Endometrial microvascular endothelial cells (primary cell): Measurements from ENCODE around the gene ZNF813. TPM values are rescaled to one million over a fixed set of nuclear protein-coding genes. Genes with fewer than 3 reads are reported as not detected.
"Not testable (repeated sequence)": the region's sequence is repeated elsewhere in the genome, so short reads cannot be mapped to it uniquely, and the experiment has no call there.

Experiments used
- in situ Hi-C: cut with HindIII; loops from 2 replicates; pipeline ENCODE4 v1.10.0; 2017; ENCODE audit warnings: low sequenced_read_pairs, low pct_unique_long_range_greater_than_20kb; ENCODE audit errors: inconsistent ontology term
- total RNA-seq: library from RNA; depleted of rRNA; stranded (reverse); fragments of >200 nt; gene quantifications from one replicate; pipeline ENCODE4 v1.2.3, GENCODE V29; 2015; ENCODE audit errors: inconsistent ontology term

Gene ZNF813
- total RNA-seq, 1 donor from 2014 or later = 1.5 TPM

- in situ Hi-C loops = not testable (repeated sequence)
Measured at GRCh38 chr19:53474832-53475231, 7.3 kb downstream of the ZNF813 start.

DNA sequence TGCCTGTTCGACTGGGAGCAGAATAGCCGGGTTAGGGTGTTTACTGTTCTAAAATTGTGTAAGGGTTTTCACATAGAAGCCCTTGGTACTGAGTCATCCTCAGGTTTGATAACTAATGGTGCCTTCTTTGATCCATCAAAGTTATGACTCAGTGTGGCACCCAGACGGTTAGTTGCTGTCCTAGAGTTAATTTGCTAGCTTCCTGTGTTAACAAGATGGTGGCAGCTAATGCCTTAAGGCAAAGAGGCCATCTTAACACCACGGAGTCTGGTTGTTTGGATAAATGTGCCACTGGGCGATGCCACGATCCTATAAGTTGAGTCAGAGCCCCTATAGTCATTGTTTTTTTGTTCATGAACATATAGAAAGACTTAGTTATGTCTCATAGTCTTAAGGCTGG is 7.9 kb downstream of the ZNF813 start:
- in situ Hi-C loops = not testable (repeated sequence)

- in situ Hi-C loops = not testable (repeated sequence)
Measured at GRCh38 chr19:53483751-53484150, 16.2 kb downstream of the ZNF813 start.

- in situ Hi-C loops = no loop called here
Measured at GRCh38 chr19:53485046-53486004, 17.8 kb downstream of the ZNF813 start.

DNA sequence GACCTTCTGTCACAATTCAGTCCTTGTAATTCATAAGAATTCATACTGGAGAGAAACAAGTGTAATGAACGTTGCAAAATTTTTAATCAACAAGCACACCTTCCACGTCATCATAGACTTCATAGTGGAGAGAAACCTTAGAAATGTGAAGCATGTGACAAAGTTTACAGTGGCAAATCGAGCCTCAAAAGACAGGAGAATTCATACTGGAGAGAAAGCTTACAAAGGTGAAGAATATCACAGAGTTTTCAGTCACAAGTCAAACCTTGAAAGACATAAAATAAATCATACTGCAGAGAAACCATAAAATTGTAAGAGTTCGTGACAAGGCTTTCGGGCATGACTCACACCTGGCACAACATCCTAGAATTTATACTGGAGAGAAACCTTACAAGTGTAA is 24.6 kb downstream of the ZNF813 start:
- in situ Hi-C loops = no loop called here

DNA sequence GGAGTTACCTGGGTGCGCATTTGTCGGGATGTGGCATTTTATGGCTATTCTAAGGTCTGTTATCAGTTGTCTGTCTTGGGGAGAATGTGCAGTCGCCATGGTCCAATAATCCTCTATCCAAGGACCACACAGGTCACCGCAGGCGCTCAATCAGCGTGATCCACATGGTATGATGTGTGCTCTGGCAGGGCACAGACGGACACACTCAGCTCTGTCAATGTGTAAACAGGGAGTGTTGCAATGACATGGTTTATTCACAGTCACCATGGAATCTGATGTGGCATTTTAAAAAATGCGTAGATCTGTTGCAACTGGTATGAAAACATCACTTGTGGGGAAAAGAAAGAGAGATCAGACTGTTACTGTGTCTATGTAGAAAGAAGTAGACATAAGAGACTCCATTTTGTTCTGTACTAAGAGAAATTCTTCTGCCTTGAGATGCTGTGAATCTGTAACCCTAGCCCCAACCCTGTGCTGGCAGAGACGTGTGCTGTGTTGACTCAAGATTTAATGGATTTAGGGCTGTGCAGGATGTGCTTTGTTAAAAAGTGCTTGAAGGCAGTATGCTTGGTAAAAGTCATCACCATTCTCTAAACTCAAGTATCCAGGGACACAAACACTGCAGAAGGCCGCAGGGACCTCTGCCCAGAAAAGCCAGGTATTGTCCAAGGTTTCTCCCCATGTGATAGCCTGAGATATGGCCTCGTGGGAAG is 29.9 kb downstream of the ZNF813 start:
- in situ Hi-C loops = not testable (repeated sequence)

GRCh38 chr19:53498024-53498395 is 30.5 kb downstream of the ZNF813 start:
- in situ Hi-C loops = not testable (repeated sequence)

GRCh38 chr19:53503151-53503550 is 35.6 kb downstream of the ZNF813 start:
- in situ Hi-C loops = not testable (repeated sequence)

DNA sequence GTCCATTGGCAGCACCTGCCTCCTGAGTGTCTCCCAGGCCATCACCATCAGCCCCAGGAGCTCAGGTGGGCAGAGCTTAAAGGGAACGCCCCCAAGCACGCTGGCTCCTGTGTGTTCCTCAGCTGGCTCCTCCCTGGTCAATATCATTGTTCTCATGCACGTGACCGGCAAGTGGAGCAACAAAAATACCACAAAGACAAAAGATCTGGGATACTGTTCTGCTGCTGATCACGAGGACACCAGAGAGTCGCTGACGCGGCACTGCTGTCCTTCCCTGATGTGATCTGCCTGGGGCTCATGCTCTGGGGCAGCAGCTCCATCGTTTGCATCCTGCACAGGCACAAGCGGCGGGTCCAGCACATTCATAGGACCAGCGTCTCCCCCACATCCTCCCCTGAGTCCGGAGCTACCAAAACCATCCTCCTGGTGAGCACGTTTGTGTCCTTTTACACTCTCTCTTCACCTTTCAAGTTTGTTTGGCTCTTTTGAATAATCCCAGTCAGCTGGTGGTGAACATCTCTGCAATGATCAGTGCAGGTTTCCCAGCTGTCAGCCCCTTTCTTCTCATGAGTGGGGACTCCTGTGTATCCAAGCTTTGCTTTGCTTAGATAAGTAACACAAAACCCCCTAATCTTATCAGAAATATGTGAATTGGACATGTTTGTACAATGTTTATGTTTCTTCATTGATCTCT is 36.3 kb downstream of the ZNF813 start:
- in situ Hi-C loops = not testable (repeated sequence)

- in situ Hi-C loops = not testable (repeated sequence)
Measured at GRCh38 chr19:53504365-53504703, 36.8 kb downstream of the ZNF813 start.

DNA sequence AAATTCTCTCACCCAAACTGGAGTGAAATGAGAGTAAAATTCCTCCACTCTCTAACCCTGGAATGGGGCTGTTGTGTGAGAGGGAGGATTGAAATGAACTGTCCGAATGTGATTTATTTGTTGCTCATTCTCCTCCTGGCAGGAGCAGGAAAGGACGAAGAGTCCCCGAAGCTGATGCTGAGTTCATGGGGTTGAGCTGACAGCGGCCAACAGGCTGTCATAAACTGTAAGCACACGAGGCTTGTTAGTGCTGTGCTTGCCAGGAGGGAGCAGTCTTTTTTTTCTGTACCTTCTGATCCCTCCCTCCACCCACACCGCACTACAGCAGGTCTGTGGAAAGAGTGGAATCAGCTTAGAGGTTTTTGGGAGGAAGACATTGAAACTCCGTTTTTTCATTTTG is 37.4 kb downstream of the ZNF813 start:
- in situ Hi-C loops = no loop called here

DNA sequence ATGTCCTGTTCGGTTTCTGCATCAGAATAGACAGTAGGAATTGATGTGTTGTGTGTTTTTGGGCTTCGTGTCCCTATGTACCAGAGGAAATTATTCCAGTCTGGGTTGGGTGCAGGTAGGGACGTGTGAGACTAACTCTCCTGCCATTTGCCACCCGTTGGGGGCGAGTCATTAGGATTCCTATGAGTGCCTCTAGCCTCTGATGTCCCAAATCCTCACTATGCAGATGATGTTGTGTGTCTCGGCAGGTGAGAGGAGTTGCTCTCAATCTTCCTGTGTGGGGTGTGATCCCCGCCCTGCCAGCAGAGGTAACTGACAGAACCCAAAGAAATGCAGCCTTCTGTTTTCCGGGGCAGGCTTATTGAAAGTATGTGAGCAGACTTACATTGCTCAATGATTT is 39.2 kb downstream of the ZNF813 start:
- in situ Hi-C loops = no loop called here

DNA sequence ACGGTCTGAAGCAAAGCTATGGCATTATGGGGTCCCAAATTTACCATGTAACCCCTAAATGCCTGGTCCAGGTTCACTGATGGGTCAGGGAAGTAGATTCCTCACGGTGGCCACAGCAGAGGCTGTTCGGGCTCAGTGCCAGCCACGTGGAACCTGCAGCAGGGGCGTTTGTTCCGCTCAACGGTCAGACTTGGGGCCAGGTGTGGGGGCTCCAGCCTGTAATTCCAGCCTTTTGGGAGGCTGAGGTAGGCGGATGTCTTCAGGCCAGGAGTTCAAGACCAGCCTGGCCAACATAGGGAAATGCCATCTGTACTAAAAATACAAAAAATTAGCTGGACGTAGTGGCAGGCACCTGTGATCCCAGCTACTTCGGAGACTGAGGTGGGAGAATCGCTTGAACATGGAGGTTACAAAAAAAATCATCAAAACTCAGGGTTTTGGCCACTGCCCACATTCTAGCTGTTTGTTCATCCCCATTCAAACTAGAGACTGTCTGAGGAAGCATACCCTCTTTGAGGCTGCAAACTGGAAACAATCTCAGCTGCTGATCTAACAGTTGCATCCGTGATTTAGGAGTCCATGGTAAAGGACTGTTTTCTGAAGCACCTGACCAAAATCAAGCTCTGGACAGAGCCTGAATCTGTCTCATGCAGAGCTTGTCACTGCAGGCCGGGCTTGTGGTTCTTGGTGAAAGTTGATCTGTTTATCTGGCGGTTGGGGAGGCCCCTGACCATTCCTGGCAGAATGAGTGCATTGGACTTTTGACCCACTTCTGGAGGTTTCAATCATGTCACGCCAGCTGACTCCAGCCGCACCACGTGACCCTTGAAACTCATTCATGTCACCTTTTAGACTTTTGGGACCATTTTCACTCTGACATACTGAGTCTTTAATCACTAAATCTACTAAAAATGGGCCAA is 40.2 kb downstream of the ZNF813 start:
- in situ Hi-C loops = no loop called here

DNA sequence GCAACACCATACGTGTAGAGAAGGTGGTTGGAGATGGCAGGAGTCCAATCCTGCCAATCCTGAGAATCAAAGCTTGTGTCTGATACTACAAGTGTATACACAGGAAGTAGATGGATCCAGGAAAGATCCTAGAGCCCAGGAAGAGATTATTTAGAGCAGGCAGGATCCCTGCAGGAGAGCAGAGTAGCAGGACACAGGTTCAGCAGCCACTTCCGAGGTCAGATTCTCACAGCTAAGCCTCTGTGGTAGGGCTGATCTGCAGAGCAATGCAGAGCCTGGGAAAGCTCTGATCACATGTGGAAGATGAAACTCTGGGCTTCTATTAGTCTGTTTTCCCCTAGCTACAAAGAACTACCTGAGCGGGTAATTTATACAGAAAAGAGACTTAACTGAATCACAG is 41.9 kb downstream of the ZNF813 start:
- in situ Hi-C loops = no loop called here

DNA sequence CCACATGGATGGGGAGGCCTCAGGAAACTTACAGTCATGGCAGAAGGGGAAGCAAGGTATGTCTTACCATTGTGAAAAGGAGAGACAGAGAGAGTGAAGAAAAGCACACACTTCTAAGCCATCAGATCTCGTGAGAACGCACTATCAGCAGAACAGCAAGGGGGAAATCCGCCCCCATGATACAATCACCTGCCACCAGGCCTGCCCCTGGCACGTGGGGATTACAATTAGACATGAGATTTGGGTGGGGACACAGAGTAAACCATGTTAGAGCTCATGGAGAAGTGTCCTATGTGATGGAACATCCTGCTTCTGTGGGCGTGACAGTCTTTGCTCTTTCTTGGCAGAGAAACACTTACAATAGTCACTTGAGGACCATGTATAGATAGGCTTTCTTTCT is 42.3 kb downstream of the ZNF813 start:
- in situ Hi-C loops = no loop called here

DNA sequence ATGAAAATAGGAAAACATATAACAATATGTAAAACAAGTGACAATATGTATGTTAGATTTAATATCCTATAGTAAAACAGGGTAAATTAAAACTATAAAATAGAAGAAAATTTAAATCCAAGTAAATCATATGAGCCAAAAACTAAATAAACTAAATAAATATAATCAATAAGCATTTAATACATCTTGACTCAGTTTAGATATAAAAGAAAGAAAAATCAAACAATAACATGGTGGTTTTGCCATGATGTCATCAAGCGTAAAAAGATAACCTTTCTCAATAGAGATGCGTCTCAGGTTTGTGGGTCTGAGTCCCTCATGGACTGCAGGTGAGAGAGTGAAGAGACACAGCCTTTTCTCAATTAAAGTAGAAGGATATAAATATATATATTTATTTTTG is 43.8 kb downstream of the ZNF813 start:
- in situ Hi-C loops = no loop called here

GRCh38 chr19:53511933-53512374 is 44.4 kb downstream of the ZNF813 start:
- in situ Hi-C loops = no loop called here

DNA sequence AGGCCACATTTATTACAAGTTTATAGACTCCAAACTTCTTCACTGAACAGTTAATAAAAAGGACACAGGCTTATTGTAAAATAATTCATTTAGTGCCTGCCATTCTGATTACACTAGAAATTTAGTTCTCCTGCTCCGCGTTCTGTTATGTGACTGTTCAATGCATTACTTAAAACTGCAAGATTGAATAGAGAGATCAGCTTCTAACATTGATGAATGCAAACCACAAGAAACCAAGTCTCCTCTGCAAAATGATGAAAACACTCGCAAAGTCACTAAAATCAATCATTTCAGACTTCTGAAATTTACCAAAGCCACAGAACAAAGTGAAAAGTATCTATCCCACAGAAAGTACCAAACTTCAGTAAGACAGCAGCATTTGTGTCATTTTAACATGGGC is 47.5 kb downstream of the ZNF813 start:
- in situ Hi-C loops = not testable (repeated sequence)
